Measurements from ENCODE around the gene SDR42E2.
"Not testable (repeated sequence)": the region's sequence is repeated elsewhere in the genome, so short reads cannot be mapped to it uniquely, and the experiment has no call there.

- TF ChIP-seq CTCF (IDR thresholded peaks at IDR 0.05); REST (IDR thresholded peaks at IDR 0.05; ENCODE audit: insufficient read depth in 1 of 2, low read depth in 2 of 2, low read length in 1 of 2); POLR2AphosphoS5 (IDR thresholded peaks at IDR 0.05; ENCODE audit: low read depth, low read length): not testable (repeated sequence)
These were observed 33.8 kb upstream of the SDR42E2 start for GRCh38 chr16:22128537-22128936.
